Measurements from ENCODE around the gene ARAP1.

Gene ARAP1

GRCh38 chr11:72773291-72773690 lies 21.1 kb upstream of the ARAP1 start:
- no peak for DNase-seq (ENCODE audit: low read depth in 1 of 2, low spot score in 1 of 2)
- no peaks in the 10 kb centered on the region for H3K27me3 ChIP-seq (ENCODE audit: insufficient read depth, poor library complexity, severe bottlenecking)
- TF ChIP-seq POLR2AphosphoS5 (IDR thresholded peaks at IDR 0.05; ENCODE audit: low read depth) (no peak), CTCF (IDR thresholded peaks at IDR 0.05; ENCODE audit: insufficient read depth, low read length) (no peak), REST (IDR thresholded peaks at IDR 0.05; ENCODE audit: insufficient replicate concordance, low read depth) (no peak), SPI1 (IDR thresholded peaks at IDR 0.05; ENCODE audit: borderline replicate concordance, low read depth) (no peak), GABPA (IDR thresholded peaks at IDR 0.05; ENCODE audit: low read depth) (no peak)
- H3K27ac ChIP-seq (replicated peaks): no peak overlapping the region
- H3K4me3 ChIP-seq (replicated peaks; ENCODE audit: insufficient read depth, low read length): no peak overlapping the region

- TF ChIP-seq SPI1 (IDR thresholded peaks at IDR 0.05; ENCODE audit: borderline replicate concordance, low read depth): no peak
- no peak for TF ChIP-seq REST (IDR thresholded peaks at IDR 0.05; ENCODE audit: insufficient replicate concordance, low read depth)
- TF ChIP-seq CTCF (IDR thresholded peaks at IDR 0.05; ENCODE audit: insufficient read depth, low read length): no peak
- TF ChIP-seq GABPA (IDR thresholded peaks at IDR 0.05; ENCODE audit: low read depth): no peak
- TF ChIP-seq POLR2AphosphoS5 (IDR thresholded peaks at IDR 0.05; ENCODE audit: low read depth): no peak
- Histone ChIP-seq H3K27me3 (ENCODE audit: insufficient read depth, poor library complexity, severe bottlenecking) (no peaks in the 10 kb centered on the region), H3K27ac (replicated peaks) (no peak overlapping the region), H3K4me3 (replicated peaks; ENCODE audit: insufficient read depth, low read length) (no peak overlapping the region)
- no peak for DNase-seq (ENCODE audit: low read depth in 1 of 2, low spot score in 1 of 2)
These were observed 19.9 kb upstream of the ARAP1 start for GRCh38 chr11:72772059-72772458.

GRCh38 chr11:72771507-72771906 lies 19.3 kb upstream of the ARAP1 start:
- Histone ChIP-seq H3K4me3 (replicated peaks; ENCODE audit: insufficient read depth, low read length) (no peak overlapping the region), H3K27me3 (ENCODE audit: insufficient read depth, poor library complexity, severe bottlenecking) (no peaks in the 10 kb centered on the region), H3K27ac (replicated peaks) (no peak overlapping the region)
- DNase-seq (ENCODE audit: low read depth in 1 of 2, low spot score in 1 of 2): no peak
- TF ChIP-seq SPI1 (IDR thresholded peaks at IDR 0.05; ENCODE audit: borderline replicate concordance, low read depth) (no peak), POLR2AphosphoS5 (IDR thresholded peaks at IDR 0.05; ENCODE audit: low read depth) (no peak), CTCF (IDR thresholded peaks at IDR 0.05; ENCODE audit: insufficient read depth, low read length) (no peak), REST (IDR thresholded peaks at IDR 0.05; ENCODE audit: insufficient replicate concordance, low read depth) (no peak), GABPA (IDR thresholded peaks at IDR 0.05; ENCODE audit: low read depth) (no peak)
